SK-N-SH (cell line): Measurements from ENCODE around the gene NFXL1. TPM values are rescaled to one million over a fixed set of nuclear protein-coding genes. Genes with fewer than 3 reads are reported as not detected.

Experiments
- CTCF ChIA-PET: fragments of 300-600, 350-600 bp; formaldehyde crosslinking; extraction: SDS; loops from one replicate; lab custom pipeline; 2021; lab: Yijun Ruan, JAX
- POLR2A ChIA-PET: fragments of 350-600 bp; sonication (Branson Sonifier 250); formaldehyde crosslinking; extraction: SDS; loops from one replicate; lab custom pipeline; 2020; ENCODE audit warnings: antibody characterized with exemption, inconsistent platforms; lab: Yijun Ruan, JAX
- DNase-seq: peaks from one replicate; pipeline ENCODE4 v3.0.0; 2012
- H2AFZ ChIP-seq: fragments of 200-600 bp; sonication (generic); 2 replicates; pipeline ENCODE4 v1.8.1; 2016; ENCODE audit warnings: antibody characterized with exemption, mild to moderate bottlenecking, low read depth
- H3F3A ChIP-seq: fragments of 200-600 bp; sonication (generic); replicated peaks from 2 replicates; pipeline ENCODE3; 2016; ENCODE audit warnings: antibody characterized with exemption, mild to moderate bottlenecking; ENCODE audit not compliant: insufficient read depth
- H3K27ac ChIP-seq, 2 experiments: fragments of 200-500 bp in 1 of 2; fragments of 200-600 bp in 1 of 2; sonication (Bioruptor generic) in 1 of 2; sonication (generic), shearing (Covaris generic) in 1 of 2; 2 replicates each; pipeline versions ENCODE4 v1.5.1 to v1.6.1; 2014 to 2016; ENCODE audit warnings: low read depth in 2 of 2, inconsistent platforms in 1 of 2, low read length in 1 of 2, mild to moderate bottlenecking in 1 of 2, mixed read lengths in 1 of 2
- H3K27me3 ChIP-seq: fragments of 200-600 bp; sonication (generic), shearing (Covaris generic); 2 replicates; pipeline ENCODE4 v1.6.1; 2016; ENCODE audit warnings: mixed run types; ENCODE audit not compliant: insufficient read depth
- H3K36me3 ChIP-seq, 2 experiments: fragments of 200-500 bp in 1 of 2; fragments of 200-600 bp in 1 of 2; sonication (Bioruptor generic) in 1 of 2; sonication (generic) in 1 of 2; replicated peaks in 1 of 2; 2 replicates each; pipeline versions ENCODE3 to v1.5.1; 2014 to 2016; ENCODE audit warnings: low read length in 1 of 2, mild to moderate bottlenecking in 1 of 2; ENCODE audit not compliant: insufficient read depth in 2 of 2, control insufficient read depth in 1 of 2
- H3K4me1 ChIP-seq, 2 experiments: fragments of 200-500 bp in 1 of 2; fragments of 200-600 bp in 1 of 2; sonication (Bioruptor generic) in 1 of 2; sonication (generic), shearing (Covaris generic) in 1 of 2; 2 replicates each; pipeline versions ENCODE4 v1.5.1 to v1.6.1; 2014 to 2016; ENCODE audit warnings: low read depth in 1 of 2, low read length in 1 of 2, mixed run types in 1 of 2; ENCODE audit not compliant: insufficient read depth in 2 of 2, control insufficient read depth in 1 of 2
- H3K4me2 ChIP-seq: fragments of 200-600 bp; sonication (generic), shearing (Covaris generic); 2 replicates; pipeline ENCODE4 v1.6.1; 2017; ENCODE audit warnings: mixed run types
- H3K4me3 ChIP-seq, 2 experiments: fragments of 200-500 bp in 1 of 2; fragments of 200-600 bp in 1 of 2; sonication (Bioruptor generic) in 1 of 2; sonication (generic), shearing (Covaris generic) in 1 of 2; 2 replicates each; pipeline versions ENCODE4 v1.5.1 to v1.8.1; 2014 to 2016; ENCODE audit warnings: low read depth in 2 of 2, inconsistent platforms in 1 of 2, low read length in 1 of 2, mild to moderate bottlenecking in 1 of 2, mixed read lengths in 1 of 2, moderate library complexity in 1 of 2
- H3K79me2 ChIP-seq: fragments of 200-600 bp; sonication (generic); 2 replicates; pipeline ENCODE4 v1.8.1; 2017; ENCODE audit warnings: mild to moderate bottlenecking; ENCODE audit not compliant: insufficient read depth
- H3K9ac ChIP-seq: fragments of 200-600 bp; sonication (generic); 2 replicates; pipeline ENCODE4 v1.6.1; 2017; ENCODE audit warnings: mixed run types
- H3K9me2 ChIP-seq: fragments of 200-600 bp; sonication (generic); 2 replicates; pipeline ENCODE4 v1.6.1; 2017; ENCODE audit warnings: mixed run types
- H3K9me3 ChIP-seq: fragments of 200-600 bp; sonication (generic); 2 replicates; pipeline ENCODE4 v1.6.1; 2017; ENCODE audit warnings: mixed run types, mild to moderate bottlenecking, moderate library complexity
- H4K20me1 ChIP-seq: fragments of 200-600 bp; sonication (generic); 2 replicates; pipeline ENCODE4 v1.6.1; 2017; ENCODE audit warnings: mild to moderate bottlenecking, mixed run types; ENCODE audit not compliant: insufficient read depth
- CHD2 ChIP-seq: fragments of 150-350 bp; IDR thresholded peaks from 2 replicates; pipeline ENCODE4 v1.6.1; 2018; ENCODE audit warnings: low read length; ENCODE audit not compliant: partially characterized antibody
- CTCF ChIP-seq: fragments of 200-600 bp; sonication (generic); IDR thresholded peaks from 2 replicates; pipeline ENCODE4 v1.6.1; 2017; ENCODE audit warnings: antibody characterized with exemption, mild to moderate bottlenecking, moderate library complexity
- EZH2phosphoT487 ChIP-seq: fragments of 200-600 bp; sonication (generic); IDR thresholded peaks from 2 replicates; pipeline ENCODE4 v1.6.1; 2017; ENCODE audit warnings: low read depth, mixed run types, mild to moderate bottlenecking, antibody characterized with exemption, moderate library complexity, borderline replicate concordance
- FOXJ3 ChIP-seq: sonication (generic); formaldehyde crosslinking; IDR thresholded peaks from 2 replicates; pipeline ENCODE4 v1.5.1; 2020; ENCODE audit warnings: mild to moderate bottlenecking, missing genetic modification reagents
- FOXM1 ChIP-seq: IDR thresholded peaks from 2 replicates; pipeline ENCODE4 v1.4.0; 2012; ENCODE audit warnings: low read depth, mild to moderate bottlenecking
- GABPA ChIP-seq: IDR thresholded peaks from 2 replicates; pipeline ENCODE4 v1.4.0; 2012; ENCODE audit warnings: low read depth, mild to moderate bottlenecking
- GATA2 ChIP-seq: sonication (generic); formaldehyde crosslinking; IDR thresholded peaks from 2 replicates; pipeline ENCODE4 v1.5.0; 2020; ENCODE audit warnings: mild to moderate bottlenecking, missing genetic modification reagents
- MEF2A ChIP-seq: IDR thresholded peaks from 2 replicates; pipeline ENCODE4 v1.4.0; 2012; ENCODE audit warnings: low read depth, borderline replicate concordance
- MXI1 ChIP-seq: IDR thresholded peaks from 2 replicates; pipeline ENCODE4 v1.6.1; 2012; ENCODE audit warnings: mild to moderate bottlenecking, low read depth, low read length, improper control_type of control experiment
- NFIC ChIP-seq: IDR thresholded peaks from 2 replicates; pipeline ENCODE4 v1.4.0; 2012; ENCODE audit warnings: borderline replicate concordance
- RXRA ChIP-seq: IDR thresholded peaks from 2 replicates; pipeline ENCODE4 v1.4.0; 2012; ENCODE audit warnings: low read depth, mild to moderate bottlenecking, borderline replicate concordance
- TEAD4 ChIP-seq: IDR thresholded peaks from 2 replicates; pipeline ENCODE4 v1.4.0; 2012; ENCODE audit warnings: mild to moderate bottlenecking, borderline replicate concordance; ENCODE audit not compliant: insufficient read depth
- USF2 ChIP-seq: fragments of 150-350 bp; IDR thresholded peaks from 2 replicates; pipeline ENCODE4 v1.6.1; 2017; ENCODE audit warnings: antibody characterized with exemption, low read length, low read depth, borderline replicate concordance
- YY1 ChIP-seq: IDR thresholded peaks from 2 replicates; pipeline ENCODE4 v1.4.0; 2012; ENCODE audit warnings: low read depth, mild to moderate bottlenecking
- WGBS: methylation state at CpG from one replicate; pipeline ENCODE4 v1.1.6; 2017; ENCODE audit warnings: low lambda C conversion rate; 5-methylcytosine and 5-hydroxymethylcytosine counted together
- polyA plus RNA-seq, 3 experiments: library from polyadenylated mRNA; depleted of rRNA; stranded (reverse); fragments of >200 nt; gene quantifications; 2 replicates each; pipeline ENCODE4 v1.2.3, GENCODE V29; 2012
- TF ChIP-seq, protein P1 (sequence below): IDR thresholded peaks from 2 replicates; pipeline ENCODE4 v1.4.0; 2012; ENCODE audit warnings: low read depth, borderline replicate concordance
- TF ChIP-seq, protein P2 (sequence below): IDR thresholded peaks from 2 replicates; pipeline ENCODE4 v1.4.0; 2012; ENCODE audit warnings: low read depth, borderline replicate concordance

NFXL1 gene
- polyA plus RNA-seq, 1 of the 3 experiments (the other 2 are of a cell fraction), result 9.0 TPM

- TF ChIP-seq USF2, result no peak
- no peak for TF ChIP-seq CHD2
- TF ChIP-seq GATA2, result no peak
- no peak for TF ChIP-seq RXRA
- no peak for TF ChIP-seq FOXM1
- TF ChIP-seq, all 33 proteins: peak for 0
- H2AFZ ChIP-seq, result no peak overlapping the region
- H4K20me1 ChIP-seq, result no peaks in the 10 kb centered on the region
- no peak overlapping the region for H3K4me2 ChIP-seq
- H3K27me3 ChIP-seq, result no peaks in the 10 kb centered on the region
- H3K4me3 ChIP-seq, result no peak overlapping the region
- H3K79me2 ChIP-seq, result peaks cover 7% of the 10 kb centered on the region; the same call in 1 of the 2 replicates
- H3K27ac ChIP-seq, result no peak overlapping the region
- no peaks in the 10 kb centered on the region for H3K9me2 ChIP-seq
- H3K9ac ChIP-seq, result no peak overlapping the region
- H3K9me3 ChIP-seq, result no peaks in the 10 kb centered on the region; the same call in 1 of the 2 replicates
- no peaks in the 10 kb centered on the region for H3F3A ChIP-seq
- H3K36me3 ChIP-seq, result peaks cover 78 to 80% of the 10 kb centered on the region in 2 experiments
- DNase-seq, result no peak
- no peaks in the 10 kb centered on the region for H3K4me1 ChIP-seq
- ChIA-PET CTCF (interaction anchor here (0.8 kb wide), 1 partner anchor 38 kb away, joined by 3 read pairs; no protein-coding TSS in a partner anchor), POLR2A (no interaction called here)
- 94% methylated on average over 3 of the region's 3 CpGs for WGBS
These were observed 40.4 kb downstream of the NFXL1 start for GRCh38 chr4:47873877-47874541.

GRCh38 chr4:47863486-47863885 is 50.9 kb downstream of the NFXL1 start:
- H3K79me2 ChIP-seq, result 0 out of 2 replicates have a peak, but pooled peaks cover 4% of the 10 kb centered on the region
- no peaks in the 10 kb centered on the region for H3K27me3 ChIP-seq
- DNase-seq, result no peak
- ChIA-PET CTCF (interaction anchor here (0.7 kb wide), 1 partner anchor 412 kb away, joined by 3 read pairs; no protein-coding TSS in a partner anchor), POLR2A (no interaction called here)
- H4K20me1 ChIP-seq, result no peaks in the 10 kb centered on the region
- H3K9me3 ChIP-seq, result no peaks in the 10 kb centered on the region
- H2AFZ ChIP-seq, result no peak overlapping the region
- 67% methylated on average over 4 of the region's 4 CpGs for WGBS
- H3F3A ChIP-seq, result peaks cover 21% of the 10 kb centered on the region
- peak overlapping the region in 1 of 2 experiments; percentile 20; a peak in 1 of 4 replicates for H3K27ac ChIP-seq
- no peak overlapping the region for H3K4me3 ChIP-seq
- TF ChIP-seq CTCF (no peak), TEAD4 (no peak), MXI1 (no peak), GABPA (no peak), MEF2A (no peak), FOXJ3 (CRISPR knock-in tag) (no peak), YY1 (no peak), NFIC (no peak), USF2 (no peak), CHD2 (no peak), EZH2phosphoT487 (no peak)
- TF ChIP-seq, protein P1, sequence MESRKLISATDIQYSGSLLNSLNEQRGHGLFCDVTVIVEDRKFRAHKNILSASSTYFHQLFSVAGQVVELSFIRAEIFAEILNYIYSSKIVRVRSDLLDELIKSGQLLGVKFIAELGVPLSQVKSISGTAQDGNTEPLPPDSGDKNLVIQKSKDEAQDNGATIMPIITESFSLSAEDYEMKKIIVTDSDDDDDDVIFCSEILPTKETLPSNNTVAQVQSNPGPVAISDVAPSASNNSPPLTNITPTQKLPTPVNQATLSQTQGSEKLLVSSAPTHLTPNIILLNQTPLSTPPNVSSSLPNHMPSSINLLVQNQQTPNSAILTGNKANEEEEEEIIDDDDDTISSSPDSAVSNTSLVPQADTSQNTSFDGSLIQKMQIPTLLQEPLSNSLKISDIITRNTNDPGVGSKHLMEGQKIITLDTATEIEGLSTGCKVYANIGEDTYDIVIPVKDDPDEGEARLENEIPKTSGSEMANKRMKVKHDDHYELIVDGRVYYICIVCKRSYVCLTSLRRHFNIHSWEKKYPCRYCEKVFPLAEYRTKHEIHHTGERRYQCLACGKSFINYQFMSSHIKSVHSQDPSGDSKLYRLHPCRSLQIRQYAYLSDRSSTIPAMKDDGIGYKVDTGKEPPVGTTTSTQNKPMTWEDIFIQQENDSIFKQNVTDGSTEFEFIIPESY, result no peak
- TF ChIP-seq, protein P2, sequence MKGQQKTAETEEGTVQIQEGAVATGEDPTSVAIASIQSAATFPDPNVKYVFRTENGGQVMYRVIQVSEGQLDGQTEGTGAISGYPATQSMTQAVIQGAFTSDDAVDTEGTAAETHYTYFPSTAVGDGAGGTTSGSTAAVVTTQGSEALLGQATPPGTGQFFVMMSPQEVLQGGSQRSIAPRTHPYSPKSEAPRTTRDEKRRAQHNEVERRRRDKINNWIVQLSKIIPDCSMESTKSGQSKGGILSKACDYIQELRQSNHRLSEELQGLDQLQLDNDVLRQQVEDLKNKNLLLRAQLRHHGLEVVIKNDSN, result no peak
- no peak overlapping the region for H3K9ac ChIP-seq
- H3K4me1 ChIP-seq, result peaks cover 0 to 18% of the 10 kb centered on the region in 2 experiments; a peak in 1 of 4 replicates
- H3K36me3 ChIP-seq, result peaks cover 27 to 37% of the 10 kb centered on the region in 2 experiments
- H3K4me2 ChIP-seq, result no peak overlapping the region
- no peaks in the 10 kb centered on the region for H3K9me2 ChIP-seq
